Gastrocnemius medialis (tissue), 4 donors: ENCODE measurements around the gene TAX1BP1. TPM values are rescaled to one million over a fixed set of nuclear protein-coding genes. Genes with fewer than 3 reads are reported as not detected.

Experiments used
- ATAC-seq, 2 donors: fragments of 150-250 bp; one replicate each; pipeline ENCODE4 v1.9.1; 2016
- DNase-seq, 2 donors: peaks; one replicate each; pipeline ENCODE4 v3.0.0-alpha.2; 2019
- H3K27ac ChIP-seq, 4 donors: fragments of 200-600 bp; sonication (generic); 1 replicate in 1 of 4; 2 replicates in 3 of 4; pipeline ENCODE4 v1.5.1; 2016 to 2018; ENCODE audit warnings: mild to moderate bottlenecking in 2 of 4, moderate library complexity in 1 of 4
- H3K27me3 ChIP-seq, 3 donors: fragments of 200-600 bp; sonication (generic) in 2 of 3; 1 replicate in 1 of 3; 2 replicates in 2 of 3; pipeline versions ENCODE4 v1.5.1 to v1.6.0; 2016 to 2019; ENCODE audit warnings: mild to moderate bottlenecking in 1 of 3, moderate library complexity in 1 of 3
- H3K36me3 ChIP-seq, 2 donors: fragments of 200-600 bp; sonication (generic) in 1 of 2; one replicate each; pipeline ENCODE4 v1.5.1; 2017 to 2018
- H3K4me1 ChIP-seq, 2 donors: fragments of 200-600 bp; sonication (generic) in 1 of 2; one replicate each; pipeline ENCODE4 v1.5.1; 2016 to 2017; ENCODE audit warnings: mild to moderate bottlenecking in 2 of 2
- H3K4me3 ChIP-seq, 4 donors: fragments of 200-600 bp; sonication (generic) in 3 of 4; 1 replicate in 1 of 4; 2 replicates in 3 of 4; pipeline ENCODE4 v1.5.1; 2016 to 2019; ENCODE audit warnings: mild to moderate bottlenecking in 2 of 4
- H3K9me3 ChIP-seq, 3 donors: fragments of 200-600 bp; sonication (generic) in 2 of 3; 1 replicate in 1 of 3; 2 replicates in 2 of 3; pipeline ENCODE4 v1.5.1; 2016 to 2019
- POLR2A ChIP-seq, 2 donors: fragments of 450-650 bp; IDR thresholded peaks; one replicate each; pipeline ENCODE4 v1.6.1; 2017; ENCODE audit warnings: antibody characterized with exemption in 2 of 2, mild to moderate bottlenecking in 2 of 2, moderate library complexity in 2 of 2
- in situ Hi-C, 4 donors: fragments of 200-750 bp; cut with MboI; loops; one replicate each; pipeline versions ENCODE4 v1.15.0 to v1.8.0; 2017; ENCODE audit warnings: low sequenced_read_pairs in 4 of 4
- intact Hi-C: fragments of 100-400 bp; cut with DNase I; formaldehyde crosslinking; loops from one replicate; pipeline ENCODE4 v1.15.1; 2023; ENCODE audit warnings: low total_unique reads
- total RNA-seq, 4 donors: library from RNA; depleted of rRNA; stranded (reverse); fragments of >200 nt; gene quantifications; one replicate each; pipeline versions ENCODE4 v1.1.0 to v1.2.3, GENCODE V29; 2016
- TF ChIP-seq, protein P1 (sequence below), 5 experiments: fragments of 450-650 bp in 3 of 5; fragments of 200-600 bp in 2 of 5; sonication (generic) in 2 of 5; IDR thresholded peaks in 4 of 5; conservative IDR thresholded peaks in 1 of 5; 1 replicate in 4 of 5; 2 replicates in 1 of 5; pipeline ENCODE4 v1.5.1; 2016 to 2019; ENCODE audit warnings: antibody characterized with exemption in 5 of 5, mild to moderate bottlenecking in 3 of 5, moderate library complexity in 3 of 5

The TAX1BP1 gene
- total RNA-seq, 4 donors from 2014 or later = 110 to 136 (median 113) TPM

DNA sequence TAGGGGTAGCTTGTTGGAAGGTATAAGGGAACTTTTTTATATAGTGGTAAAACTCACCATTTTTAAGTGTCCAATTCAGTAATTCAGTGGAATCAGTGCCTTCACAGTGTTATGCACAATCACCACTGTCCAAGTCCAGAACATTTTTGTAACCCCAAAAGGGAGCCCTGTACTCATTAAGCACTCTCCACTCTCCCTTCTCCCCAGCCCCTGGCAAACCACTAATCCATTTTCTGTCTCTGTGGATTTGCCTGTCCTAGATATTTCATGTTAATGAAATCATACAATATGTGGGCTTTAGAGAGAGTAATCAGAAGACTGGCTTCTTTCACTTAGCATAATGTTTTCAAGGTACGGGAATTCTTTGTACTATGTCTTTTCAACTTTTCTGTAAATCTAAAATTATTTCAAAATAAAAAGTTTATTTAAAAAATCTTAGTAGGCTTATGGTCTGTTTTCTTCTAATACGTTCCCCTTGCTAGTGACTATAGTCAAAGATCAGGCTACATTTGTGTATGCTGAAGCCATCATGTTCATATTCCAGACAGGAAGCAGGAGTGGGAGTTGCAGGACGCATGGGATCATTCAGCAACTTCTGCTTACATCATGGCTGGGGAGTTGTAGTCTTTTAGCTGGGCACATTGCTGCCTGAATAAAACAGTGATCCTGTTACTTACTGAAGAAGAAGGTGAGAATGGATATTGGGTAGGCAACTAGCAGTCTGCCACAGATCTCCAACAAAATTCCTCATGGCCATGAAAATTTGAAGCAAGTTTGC lies 35.4 kb upstream of the TAX1BP1 start:
- intact Hi-C loops (no loop called here), in situ Hi-C loops (no loop called here)
- Histone ChIP-seq H3K36me3 (no peaks in the 10 kb centered on the region), H3K4me3 (no peak overlapping the region), H3K27me3 (no peaks in the 10 kb centered on the region), H3K27ac (no peak overlapping the region), H3K9me3 (no peaks in the 10 kb centered on the region), H3K4me1 (no peaks in the 10 kb centered on the region)
- DNase-seq (no peak), ATAC-seq (no peak)
- TF ChIP-seq POLR2A (IDR thresholded peaks at IDR 0.05) = no peak
- TF ChIP-seq, protein P1, sequence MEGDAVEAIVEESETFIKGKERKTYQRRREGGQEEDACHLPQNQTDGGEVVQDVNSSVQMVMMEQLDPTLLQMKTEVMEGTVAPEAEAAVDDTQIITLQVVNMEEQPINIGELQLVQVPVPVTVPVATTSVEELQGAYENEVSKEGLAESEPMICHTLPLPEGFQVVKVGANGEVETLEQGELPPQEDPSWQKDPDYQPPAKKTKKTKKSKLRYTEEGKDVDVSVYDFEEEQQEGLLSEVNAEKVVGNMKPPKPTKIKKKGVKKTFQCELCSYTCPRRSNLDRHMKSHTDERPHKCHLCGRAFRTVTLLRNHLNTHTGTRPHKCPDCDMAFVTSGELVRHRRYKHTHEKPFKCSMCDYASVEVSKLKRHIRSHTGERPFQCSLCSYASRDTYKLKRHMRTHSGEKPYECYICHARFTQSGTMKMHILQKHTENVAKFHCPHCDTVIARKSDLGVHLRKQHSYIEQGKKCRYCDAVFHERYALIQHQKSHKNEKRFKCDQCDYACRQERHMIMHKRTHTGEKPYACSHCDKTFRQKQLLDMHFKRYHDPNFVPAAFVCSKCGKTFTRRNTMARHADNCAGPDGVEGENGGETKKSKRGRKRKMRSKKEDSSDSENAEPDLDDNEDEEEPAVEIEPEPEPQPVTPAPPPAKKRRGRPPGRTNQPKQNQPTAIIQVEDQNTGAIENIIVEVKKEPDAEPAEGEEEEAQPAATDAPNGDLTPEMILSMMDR (IDR thresholded peaks at IDR 0.05 in 4 of 5, conservative IDR thresholded peaks at IDR 0.05 in 1 of 5) = no peak

DNA sequence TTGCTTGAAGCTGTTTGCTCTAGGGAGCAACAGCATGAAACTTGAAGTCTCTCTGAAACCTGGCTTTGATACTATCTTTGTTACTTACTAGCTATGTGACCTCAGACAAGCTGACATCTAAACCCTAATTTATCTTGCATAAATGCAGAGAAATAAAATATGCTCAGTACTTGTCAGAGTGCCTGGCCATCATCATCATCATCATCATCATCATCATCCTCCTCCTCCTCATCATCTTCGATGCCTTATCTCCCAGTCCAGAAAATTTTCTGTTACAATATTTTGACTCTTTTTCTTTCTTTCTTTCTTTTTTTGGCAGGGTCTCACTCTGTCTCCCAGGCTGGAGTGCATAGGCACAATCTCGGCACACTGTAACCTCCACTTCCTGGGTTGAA lies 34.8 kb upstream of the TAX1BP1 start:
- no peak for TF ChIP-seq POLR2A (IDR thresholded peaks at IDR 0.05)
- TF ChIP-seq, protein P1 (IDR thresholded peaks at IDR 0.05 in 4 of 5, conservative IDR thresholded peaks at IDR 0.05 in 1 of 5) = no peak
- Histone ChIP-seq H3K27me3 (no peaks in the 10 kb centered on the region), H3K36me3 (no peaks in the 10 kb centered on the region), H3K4me1 (no peaks in the 10 kb centered on the region), H3K27ac (no peak overlapping the region), H3K9me3 (no peaks in the 10 kb centered on the region), H3K4me3 (no peak overlapping the region)
- intact Hi-C loops = no loop called here
- no peak for DNase-seq
- ATAC-seq = no peak
- in situ Hi-C loops = no loop called here

DNA sequence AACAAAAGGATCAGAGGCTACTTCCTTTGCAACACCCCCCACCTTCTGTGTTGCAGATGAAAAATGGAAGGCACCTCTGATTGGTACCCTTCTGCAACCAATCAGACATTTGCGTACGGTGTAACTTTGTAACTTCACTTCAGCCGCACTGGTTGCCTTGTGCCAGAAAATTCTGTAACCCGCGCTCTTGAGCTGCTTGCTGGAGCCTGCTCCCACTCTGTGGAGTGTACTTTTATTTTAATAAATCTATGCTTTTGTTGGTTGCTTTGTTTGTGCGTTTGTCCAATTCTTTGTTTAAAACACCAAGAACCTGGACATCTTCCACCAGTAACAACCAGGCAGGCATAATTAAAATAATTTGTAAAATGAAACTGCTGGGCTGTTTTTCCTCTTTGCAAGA lies 31.5 kb upstream of the TAX1BP1 start:
- intact Hi-C loops = no loop called here
- in situ Hi-C loops = no loop called here
- no peaks in the 10 kb centered on the region for H3K27me3 ChIP-seq
- ATAC-seq (no peak), DNase-seq (no peak)
- no peak overlapping the region for H3K4me3 ChIP-seq
- H3K4me1 ChIP-seq = no peaks in the 10 kb centered on the region
- no peaks in the 10 kb centered on the region for H3K9me3 ChIP-seq
- no peaks in the 10 kb centered on the region for H3K36me3 ChIP-seq
- TF ChIP-seq POLR2A (IDR thresholded peaks at IDR 0.05) = no peak
- TF ChIP-seq, protein P1 (IDR thresholded peaks at IDR 0.05 in 4 of 5, conservative IDR thresholded peaks at IDR 0.05 in 1 of 5) = no peak
- no peak overlapping the region for H3K27ac ChIP-seq

DNA sequence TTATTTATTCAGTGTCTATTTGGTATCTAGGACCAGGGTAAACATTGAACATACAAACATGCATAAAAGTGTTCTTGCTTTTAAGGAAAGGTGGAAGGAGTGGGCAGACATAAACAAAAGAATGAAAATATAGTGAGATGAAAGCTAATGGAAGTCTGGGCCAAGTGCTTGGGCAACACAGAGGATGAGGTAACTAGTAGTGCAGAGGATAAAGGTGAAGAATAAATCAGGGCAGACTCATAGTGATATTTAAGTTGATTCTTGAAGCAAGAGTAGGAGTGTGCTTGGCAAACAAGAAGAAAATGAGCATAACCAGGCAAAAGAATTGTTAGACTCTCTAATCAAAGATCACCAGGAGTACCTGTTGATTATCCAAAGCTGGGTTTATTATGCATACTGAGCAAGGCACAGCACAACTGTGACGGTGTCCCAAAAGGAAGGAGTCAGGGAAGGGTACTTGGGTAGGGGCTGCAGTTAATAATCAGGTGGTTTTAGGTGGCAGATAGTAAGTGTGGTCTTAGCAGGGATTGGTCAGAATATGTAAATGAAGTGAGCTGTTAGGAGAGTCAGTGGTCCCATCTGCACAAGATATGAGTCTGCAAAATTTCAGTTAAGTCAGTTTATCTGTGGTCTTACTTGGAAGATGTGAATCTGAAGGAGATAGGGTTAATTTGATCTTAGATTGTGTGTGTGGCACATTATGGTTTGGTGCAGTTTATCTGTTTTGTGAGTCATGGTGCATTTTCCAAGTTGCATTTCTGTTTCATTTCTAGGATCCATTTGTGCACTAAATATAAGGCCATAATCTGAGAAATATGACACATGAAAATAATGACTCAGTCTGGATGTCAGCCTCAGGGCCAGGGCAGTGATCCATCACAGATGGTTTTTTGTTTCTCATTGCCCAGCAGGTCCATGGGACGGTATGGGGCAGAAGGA lies 30.6 kb upstream of the TAX1BP1 start:
- Histone ChIP-seq H3K36me3 (no peaks in the 10 kb centered on the region), H3K4me1 (no peaks in the 10 kb centered on the region), H3K9me3 (no peaks in the 10 kb centered on the region), H3K27me3 (no peaks in the 10 kb centered on the region), H3K4me3 (no peak overlapping the region), H3K27ac (no peak overlapping the region)
- no peak for TF ChIP-seq POLR2A (IDR thresholded peaks at IDR 0.05)
- TF ChIP-seq, protein P1 (IDR thresholded peaks at IDR 0.05 in 4 of 5, conservative IDR thresholded peaks at IDR 0.05 in 1 of 5) = no peak
- in situ Hi-C loops (no loop called here), intact Hi-C loops (no loop called here)
- no peak for DNase-seq
- ATAC-seq = no peak
